ENCODE data around the gene PHEX. TPM values are rescaled to one million over a fixed set of nuclear protein-coding genes. Genes with fewer than 3 reads are reported as not detected.

The PHEX gene
- total and polyA plus RNA-seq, 2 experiments from 2014 or later = 0.05 to 0.21 TPM

GRCh38 chrX:22012931-22013330 is 19.2 kb upstream of the PHEX start (continued):
- TF ChIP-seq ZNF462 (CRISPR knock-in tag; IDR thresholded peaks at IDR 0.05) = no peak
- no peak for TF ChIP-seq CTCF (conservative IDR thresholded peaks at IDR 0.05; ENCODE audit: low read depth in 2 of 2)
- TF ChIP-seq NANOG (IDR thresholded peaks at IDR 0.05; ENCODE audit: borderline replicate concordance) = no peak
- no peak for TF ChIP-seq CREB1 (CRISPR knock-in tag; IDR thresholded peaks at IDR 0.05; ENCODE audit: low read depth)
- no peak for TF ChIP-seq ZNF114 (CRISPR knock-in tag; IDR thresholded peaks at IDR 0.05)
- TF ChIP-seq EZH2 (IDR thresholded peaks at IDR 0.05; ENCODE audit: low read depth, unreplicated experiment) = no peak

- ATAC-seq (no peak), DNase-seq (ENCODE audit: low spot score) (no peak)
- TF ChIP-seq CREB1 (CRISPR knock-in tag; IDR thresholded peaks at IDR 0.05; ENCODE audit: low read depth) (no peak), ETS1 (IDR thresholded peaks at IDR 0.05) (no peak), EZH2phosphoT487 (IDR thresholded peaks at IDR 0.05; ENCODE audit: unreplicated experiment) (no peak), REST (IDR thresholded peaks at IDR 0.05; ENCODE audit: unreplicated experiment) (no peak), NANOG (IDR thresholded peaks at IDR 0.05; ENCODE audit: borderline replicate concordance) (no peak)
- no peak overlapping the region for H3K4me3 ChIP-seq
- H3K4me2 ChIP-seq = no peak overlapping the region
- Mint-ChIP-seq H3K36me3 (ENCODE audit: low read depth) (no peaks in the 10 kb centered on the region; the same call in 2 of the 3 replicates), H3K4me1 (no peaks in the 10 kb centered on the region), H3K27me3 (ENCODE audit: insufficient read depth, low read depth, poor library complexity) (no peaks in the 10 kb centered on the region), H3K9me3 (peaks cover 2% of the 10 kb centered on the region; the same call in 1 of the 3 replicates), H3K4me3 (no peak overlapping the region), H3K27ac (no peak overlapping the region)
- H3K4me1 ChIP-seq (ENCODE audit: insufficient read depth) = no peaks in the 10 kb centered on the region
- no peaks in the 10 kb centered on the region for H3K9me2 ChIP-seq (ENCODE audit: insufficient read depth)
- H3K27me3 ChIP-seq (ENCODE audit: insufficient read depth) = no peaks in the 10 kb centered on the region
- H3K36me3 ChIP-seq (ENCODE audit: insufficient read depth) = no peaks in the 10 kb centered on the region
- H4K20me1 ChIP-seq (replicated peaks; ENCODE audit: insufficient read depth) = no peaks in the 10 kb centered on the region
- H2AFZ ChIP-seq = no peak overlapping the region
- no peaks in the 10 kb centered on the region for H3F3A ChIP-seq (replicated peaks; ENCODE audit: low read depth)
- no peak overlapping the region for H3K27ac ChIP-seq (ENCODE audit: low read depth)
- no peaks in the 10 kb centered on the region for H3K79me2 ChIP-seq (replicated peaks; ENCODE audit: insufficient read depth)
Measured at GRCh38 chrX:22015139-22015750, 16.9 kb upstream of the PHEX start.
